Mesenchymal stem cell (in vitro differentiated cells and primary cell): Measurements from ENCODE around the gene NAA60. TPM values are rescaled to one million over a fixed set of nuclear protein-coding genes. Genes with fewer than 3 reads are reported as not detected.

Source experiments
- DNase-seq: peaks from one replicate; pipeline ENCODE4 v3.0.0-alpha.2; 2013
- H2AFZ ChIP-seq: one replicate; pipeline ENCODE4 v1.6.1; 2013; ENCODE audit warnings: low read depth, mild to moderate bottlenecking, control low read depth, inconsistent platforms, low read length, moderate library complexity
- H2AK5ac ChIP-seq: 2 replicates; pipeline ENCODE4 v1.6.1; 2013; ENCODE audit warnings: low read length, moderate library complexity, mild to moderate bottlenecking, inconsistent platforms; ENCODE audit not compliant: severe bottlenecking
- H2BK120ac ChIP-seq: one replicate; pipeline ENCODE4 v1.6.1; 2013; ENCODE audit warnings: low read depth, mild to moderate bottlenecking, inconsistent platforms, low read length, moderate library complexity
- H2BK12ac ChIP-seq, 2 experiments: one replicate each; pipeline ENCODE4 v1.6.1; 2013; ENCODE audit warnings: inconsistent platforms in 2 of 2, low read length in 2 of 2, mild to moderate bottlenecking in 2 of 2, moderate library complexity in 2 of 2, control low read depth in 1 of 2
- H2BK15ac ChIP-seq: one replicate; pipeline ENCODE4 v1.6.1; 2013; ENCODE audit warnings: mild to moderate bottlenecking, low read depth, inconsistent platforms; ENCODE audit not compliant: poor library complexity, severe bottlenecking
- H2BK5ac ChIP-seq: 2 replicates; pipeline ENCODE4 v1.6.1; 2013; ENCODE audit warnings: low read depth, mild to moderate bottlenecking, low read length, control low read depth, inconsistent platforms; ENCODE audit not compliant: poor library complexity, severe bottlenecking
- H3K14ac ChIP-seq, 2 experiments: one replicate each; pipeline ENCODE4 v1.6.1; 2013; ENCODE audit warnings: inconsistent platforms in 2 of 2, low read length in 2 of 2, control low read depth in 1 of 2, mild to moderate bottlenecking in 1 of 2, moderate library complexity in 1 of 2
- H3K18ac ChIP-seq, 2 experiments: one replicate each; pipeline ENCODE4 v1.6.1; 2013; ENCODE audit warnings: inconsistent platforms in 2 of 2, low read length in 2 of 2, control low read depth in 1 of 2, low read depth in 1 of 2, mild to moderate bottlenecking in 1 of 2
- H3K23ac ChIP-seq, 2 experiments: one replicate each; pipeline ENCODE4 v1.6.1; 2013; ENCODE audit warnings: inconsistent platforms in 2 of 2, low read length in 2 of 2, mild to moderate bottlenecking in 2 of 2, moderate library complexity in 2 of 2, control low read depth in 1 of 2
- H3K27ac ChIP-seq: 2 replicates; pipeline ENCODE4 v1.5.1; 2013; ENCODE audit warnings: mild to moderate bottlenecking, moderate library complexity, low read length, control low read depth, inconsistent platforms; ENCODE audit not compliant: poor library complexity, severe bottlenecking
- H3K27me3 ChIP-seq, 2 experiments: 2 replicates each; pipeline versions ENCODE4 v1.6.1 to v1.7.0; 2013; ENCODE audit warnings: low read length in 2 of 2, mild to moderate bottlenecking in 2 of 2, moderate library complexity in 2 of 2, control low read depth in 1 of 2, inconsistent platforms in 1 of 2; ENCODE audit not compliant: control insufficient read depth in 1 of 2, insufficient read depth in 1 of 2
- H3K36me3 ChIP-seq, 2 experiments: 2 replicates each; pipeline versions ENCODE4 v1.6.1 to v1.7.0; 2013; ENCODE audit warnings: low read length in 2 of 2, control low read depth in 1 of 2, inconsistent platforms in 1 of 2, low read depth in 1 of 2, mild to moderate bottlenecking in 1 of 2; ENCODE audit not compliant: insufficient read depth in 2 of 2, control insufficient read depth in 1 of 2
- H3K4ac ChIP-seq, 2 experiments: one replicate each; pipeline ENCODE4 v1.6.1; 2013; ENCODE audit warnings: inconsistent platforms in 2 of 2, low read length in 2 of 2, mild to moderate bottlenecking in 2 of 2, moderate library complexity in 2 of 2, control low read depth in 1 of 2, low read depth in 1 of 2
- H3K4me1 ChIP-seq: 2 replicates; pipeline ENCODE4 v1.6.1; 2013; ENCODE audit warnings: low read depth, low read length, control low read depth; ENCODE audit not compliant: control insufficient read depth, insufficient read depth
- H3K4me2 ChIP-seq: 2 replicates; pipeline ENCODE4 v1.6.1; 2013; ENCODE audit warnings: low read length, mild to moderate bottlenecking, inconsistent platforms; ENCODE audit not compliant: poor library complexity, severe bottlenecking
- H3K4me3 ChIP-seq, 2 experiments: 2 replicates each; pipeline versions ENCODE4 v1.5.1 to v1.7.0; 2013; ENCODE audit warnings: low read length in 2 of 2, mild to moderate bottlenecking in 2 of 2, control low read depth in 1 of 2, low read depth in 1 of 2; ENCODE audit not compliant: insufficient read depth in 1 of 2
- H3K79me1 ChIP-seq: replicated peaks from 2 replicates; pipeline ENCODE4 v1.6.1; 2013; ENCODE audit warnings: mild to moderate bottlenecking, control low read depth, low read length, inconsistent platforms; ENCODE audit not compliant: poor library complexity, severe bottlenecking
- H3K9ac ChIP-seq: 2 replicates; pipeline ENCODE4 v1.7.0; 2013; ENCODE audit warnings: mild to moderate bottlenecking, low read length, moderate library complexity
- H3K9me3 ChIP-seq: 2 replicates; pipeline ENCODE4 v1.7.0; 2013; ENCODE audit warnings: mild to moderate bottlenecking, low read length; ENCODE audit not compliant: control insufficient read depth
- H4K8ac ChIP-seq: one replicate; pipeline ENCODE4 v1.6.1; 2013; ENCODE audit warnings: inconsistent platforms, mild to moderate bottlenecking, low read length, moderate library complexity
- H4K91ac ChIP-seq: one replicate; pipeline ENCODE4 v1.6.1; 2013; ENCODE audit warnings: mild to moderate bottlenecking, low read length, inconsistent platforms
- WGBS: methylation state at CpG from one replicate; pipeline ENCODE4 v1.1.7; 2013; ENCODE audit warnings: mixed read lengths; 5-methylcytosine and 5-hydroxymethylcytosine counted together
- small RNA-seq: library from polyadenylated mRNA; stranded (forward); fragments of <200 nt; extraction: miRNeasy Mini kit (QIAGEN cat#:217004); gene quantifications from one replicate; pipeline ENCODE3, GENCODE V24; 2013; ENCODE audit warnings: low read depth

NAA60 gene

GRCh38 chr16:3534126-3534525 lies 90.6 kb downstream of the NAA60 start:
- Histone ChIP-seq H3K4me1 (peaks cover 4% of the 10 kb centered on the region), H4K8ac (no peak overlapping the region), H3K4ac (no peak overlapping the region), H2BK12ac (no peak overlapping the region), H3K4me3 (no peak overlapping the region), H2BK5ac (no peak overlapping the region), H3K79me1 (no peaks in the 10 kb centered on the region), H3K9me3 (no peaks in the 10 kb centered on the region), H2AK5ac (no peak overlapping the region), H3K27ac (no peak overlapping the region), H3K23ac (no peak overlapping the region), H3K4me2 (no peak overlapping the region), H3K27me3 (no peaks in the 10 kb centered on the region), H3K9ac (no peak overlapping the region), H3K36me3 (peaks cover 39 to 74% of the 10 kb centered on the region in 2 experiments), H3K18ac (no peak overlapping the region), H3K14ac (no peak overlapping the region), H2BK120ac (no peak overlapping the region), H2AFZ (no peak overlapping the region), H4K91ac (no peak overlapping the region), H2BK15ac (no peak overlapping the region)
- 93% methylated on average over 10 of the region's 10 CpGs for WGBS
- DNase-seq = no peak

GRCh38 chr16:3536271-3536731 lies 92.8 kb downstream of the NAA60 start:
- no peak overlapping the region for H4K91ac ChIP-seq
- H3K4me2 ChIP-seq = no peak overlapping the region
- peak overlapping the region; percentile 78 for H3K9ac ChIP-seq
- peaks cover 35 to 76% of the 10 kb centered on the region in 2 experiments for H3K36me3 ChIP-seq
- peak overlapping the region; percentile 2 for H3K27ac ChIP-seq
- H3K4me1 ChIP-seq = peaks cover 4% of the 10 kb centered on the region
- H2BK120ac ChIP-seq = no peak overlapping the region
- no peak overlapping the region for H2BK12ac ChIP-seq
- no peak overlapping the region for H2BK5ac ChIP-seq
- H2BK15ac ChIP-seq = no peak overlapping the region
- H3K79me1 ChIP-seq = no peaks in the 10 kb centered on the region
- H2AFZ ChIP-seq = no peak overlapping the region
- H3K23ac ChIP-seq = no peak overlapping the region
- H4K8ac ChIP-seq = no peak overlapping the region
- H3K27me3 ChIP-seq = no peaks in the 10 kb centered on the region
- no peak overlapping the region for H2AK5ac ChIP-seq
- no peak overlapping the region for H3K4ac ChIP-seq
- no peak overlapping the region for H3K18ac ChIP-seq
- DNase-seq = peak; percentile 53
- no peak overlapping the region for H3K14ac ChIP-seq
- WGBS = 91% methylated on average over 3 of the region's 3 CpGs
- H3K9me3 ChIP-seq = no peaks in the 10 kb centered on the region
- no peak overlapping the region for H3K4me3 ChIP-seq

Small RNA genes within 50 kb of the gene (small RNA-seq; reads per million reads assigned to genes)
- gene MIR6126 = not detected
